Measurements from ENCODE around the gene GAPT.
"Not testable (repeated sequence)": the region's sequence is repeated elsewhere in the genome, so short reads cannot be mapped to it uniquely, and the experiment has no call there.

GAPT gene

DNA sequence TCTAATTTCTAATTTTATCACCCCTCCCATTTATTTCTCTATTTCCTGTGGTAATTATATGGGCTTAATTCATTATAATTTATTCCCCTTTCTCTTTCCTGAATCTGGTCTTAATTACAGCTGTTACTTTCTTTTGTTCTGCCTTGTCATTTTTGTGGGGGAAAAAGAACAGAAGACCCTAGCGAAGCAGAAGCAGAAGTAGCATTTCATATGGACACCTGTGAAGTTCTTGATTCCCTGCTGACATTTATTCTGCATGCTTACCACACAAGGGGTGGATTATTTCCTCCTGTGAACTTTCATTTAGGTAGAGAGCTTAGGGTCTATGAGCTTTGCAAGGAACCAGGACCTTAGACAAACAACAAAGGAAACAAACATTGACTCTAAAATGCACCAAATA, 33.3 kb downstream of the GAPT start:
- TF ChIP-seq ZFX (IDR thresholded peaks at IDR 0.05): no peak
- TF ChIP-seq, protein P1, sequence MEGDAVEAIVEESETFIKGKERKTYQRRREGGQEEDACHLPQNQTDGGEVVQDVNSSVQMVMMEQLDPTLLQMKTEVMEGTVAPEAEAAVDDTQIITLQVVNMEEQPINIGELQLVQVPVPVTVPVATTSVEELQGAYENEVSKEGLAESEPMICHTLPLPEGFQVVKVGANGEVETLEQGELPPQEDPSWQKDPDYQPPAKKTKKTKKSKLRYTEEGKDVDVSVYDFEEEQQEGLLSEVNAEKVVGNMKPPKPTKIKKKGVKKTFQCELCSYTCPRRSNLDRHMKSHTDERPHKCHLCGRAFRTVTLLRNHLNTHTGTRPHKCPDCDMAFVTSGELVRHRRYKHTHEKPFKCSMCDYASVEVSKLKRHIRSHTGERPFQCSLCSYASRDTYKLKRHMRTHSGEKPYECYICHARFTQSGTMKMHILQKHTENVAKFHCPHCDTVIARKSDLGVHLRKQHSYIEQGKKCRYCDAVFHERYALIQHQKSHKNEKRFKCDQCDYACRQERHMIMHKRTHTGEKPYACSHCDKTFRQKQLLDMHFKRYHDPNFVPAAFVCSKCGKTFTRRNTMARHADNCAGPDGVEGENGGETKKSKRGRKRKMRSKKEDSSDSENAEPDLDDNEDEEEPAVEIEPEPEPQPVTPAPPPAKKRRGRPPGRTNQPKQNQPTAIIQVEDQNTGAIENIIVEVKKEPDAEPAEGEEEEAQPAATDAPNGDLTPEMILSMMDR (conservative IDR thresholded peaks at IDR 0.05): no peak
- no peak overlapping the region for H3K27ac ChIP-seq

DNA sequence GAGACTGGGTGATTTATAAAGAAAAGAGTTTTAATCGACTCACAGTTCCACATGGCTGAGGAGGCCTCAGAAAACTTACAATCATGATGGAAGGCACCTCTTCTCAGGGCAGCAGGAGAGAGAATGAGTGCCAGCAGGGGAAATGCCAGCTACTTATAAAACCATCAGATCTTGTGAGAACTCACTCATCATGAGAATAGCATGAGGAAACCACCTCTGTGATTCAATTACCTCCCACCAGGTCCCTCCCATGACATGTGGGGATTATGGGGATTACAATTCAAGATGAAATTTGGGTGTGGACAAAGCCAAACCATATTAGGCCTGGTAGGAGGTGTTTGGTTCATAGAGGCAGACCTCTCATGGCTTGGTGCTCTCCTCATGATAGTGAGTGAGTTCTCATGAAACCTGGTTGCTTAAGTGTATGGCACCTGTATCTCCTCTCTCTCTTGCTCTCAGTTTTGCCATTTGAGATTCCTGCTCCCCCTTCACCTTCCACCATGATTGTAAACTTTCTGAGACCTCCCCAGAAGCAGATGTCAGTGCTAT, 39.8 kb downstream of the GAPT start:
- no peak overlapping the region for H3K27ac ChIP-seq
- TF ChIP-seq, protein P1 (conservative IDR thresholded peaks at IDR 0.05): no peak

DNA sequence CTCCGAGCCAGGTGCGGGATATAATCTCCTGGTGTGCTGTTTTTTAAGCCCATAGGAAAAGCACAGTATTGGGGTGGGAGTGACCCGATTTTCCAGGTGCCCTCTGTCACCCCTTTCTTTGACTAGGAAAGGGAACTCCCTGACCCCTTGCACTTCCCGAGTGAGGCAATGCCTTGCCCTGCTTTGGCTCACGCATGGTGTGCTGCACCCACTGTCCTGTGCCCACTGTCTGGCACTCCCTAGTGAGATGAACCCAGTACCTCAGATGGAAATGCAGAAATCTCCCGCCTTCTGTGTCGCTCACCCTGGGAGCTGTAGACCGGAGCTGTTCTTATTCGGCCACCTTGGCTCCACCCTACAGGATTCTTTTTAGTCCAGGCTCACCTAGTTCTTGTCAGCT, 50.7 kb downstream of the GAPT start:
- not testable (repeated sequence) for H3K27ac ChIP-seq

GRCh38 chr5:58542709-58543108, 51.5 kb downstream of the GAPT start:
- H3K27ac ChIP-seq: no peak overlapping the region
- TF ChIP-seq ZFX (IDR thresholded peaks at IDR 0.05): no peak
- TF ChIP-seq, protein P1 (conservative IDR thresholded peaks at IDR 0.05): no peak

DNA sequence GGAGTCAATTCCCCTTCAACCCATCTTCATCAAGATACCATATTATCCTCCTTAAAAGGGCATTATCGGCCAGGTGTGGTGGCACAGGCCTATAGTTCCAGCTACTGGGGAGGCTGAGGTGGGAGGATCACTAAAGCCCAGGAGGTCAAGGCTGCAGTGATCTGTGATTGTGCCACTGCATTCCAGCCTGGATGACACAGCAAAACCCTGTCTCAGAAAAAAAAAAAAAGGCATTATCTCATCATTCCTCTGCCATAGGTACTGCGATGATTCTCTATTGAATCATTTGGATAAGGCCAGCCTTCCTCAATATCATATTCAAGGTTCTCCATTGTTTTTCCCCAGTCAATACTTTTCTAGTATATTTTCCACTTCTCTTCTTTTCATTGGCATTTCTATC, 52.5 kb downstream of the GAPT start:
- no peak overlapping the region for H3K27ac ChIP-seq
- TF ChIP-seq ZFX (IDR thresholded peaks at IDR 0.05): no peak
- TF ChIP-seq, protein P1 (conservative IDR thresholded peaks at IDR 0.05): no peak

DNA sequence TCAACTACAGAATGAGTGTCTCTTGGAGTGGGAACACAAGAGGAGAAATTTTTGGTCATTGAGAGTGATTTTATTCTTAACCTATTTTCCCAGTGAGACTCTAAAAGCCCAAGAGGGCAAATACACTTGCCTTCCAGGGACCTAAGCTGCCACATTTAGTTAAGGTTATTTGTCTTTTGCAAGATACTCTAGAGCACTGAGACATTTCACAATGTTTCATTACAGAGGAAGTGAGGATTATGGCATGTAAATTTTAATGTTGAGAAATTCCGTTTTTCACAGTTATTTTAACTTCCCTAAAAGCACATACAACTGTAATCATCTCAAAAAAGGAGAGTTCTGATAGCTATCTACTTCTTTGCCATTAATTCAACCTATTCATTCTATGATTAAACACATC, 53.0 kb downstream of the GAPT start:
- H3K27ac ChIP-seq: no peak overlapping the region
- TF ChIP-seq, protein P1 (conservative IDR thresholded peaks at IDR 0.05): no peak
- TF ChIP-seq ZFX (IDR thresholded peaks at IDR 0.05): no peak

DNA sequence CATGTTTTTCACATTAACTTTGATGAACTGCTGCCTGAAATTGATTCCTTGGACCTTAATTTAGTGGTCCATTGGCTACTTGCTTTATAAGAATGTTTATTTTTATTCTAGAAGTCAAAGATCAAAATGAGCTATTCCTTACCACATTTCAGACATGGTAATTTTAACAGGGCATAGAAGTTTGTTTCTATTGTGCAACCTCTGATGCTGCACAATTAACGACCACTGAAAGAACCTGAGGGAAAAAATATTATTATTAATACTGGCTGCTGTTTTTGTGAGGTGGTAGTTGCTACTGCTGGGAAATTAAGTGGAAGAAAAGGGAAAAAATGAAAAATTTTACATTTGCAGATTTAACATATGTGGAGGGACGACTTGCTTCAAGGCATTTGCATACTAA, 53.7 kb downstream of the GAPT start:
- TF ChIP-seq, protein P1 (conservative IDR thresholded peaks at IDR 0.05): no peak
- TF ChIP-seq ZFX (IDR thresholded peaks at IDR 0.05): no peak
- no peak overlapping the region for H3K27ac ChIP-seq

DNA sequence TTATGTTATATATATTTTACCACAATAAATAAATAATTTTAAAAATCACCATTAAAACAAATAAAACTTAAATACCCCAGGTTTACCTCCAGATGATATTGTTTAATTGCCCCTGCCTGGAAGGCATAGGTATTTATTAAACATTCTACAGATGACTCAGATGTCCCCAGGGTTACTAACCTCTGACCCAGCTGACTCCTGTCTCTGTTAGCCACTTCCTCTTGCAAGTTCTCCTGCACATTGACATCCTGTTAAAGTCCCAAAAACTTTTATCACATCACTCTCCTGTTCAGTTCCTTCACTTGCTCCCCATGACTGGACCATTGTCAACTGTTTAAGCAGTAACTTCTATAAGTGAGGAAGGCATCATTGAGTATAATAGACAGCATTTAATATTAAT, 54.7 kb downstream of the GAPT start:
- TF ChIP-seq, protein P1 (conservative IDR thresholded peaks at IDR 0.05): no peak
- TF ChIP-seq ZFX (IDR thresholded peaks at IDR 0.05): no peak
- no peak overlapping the region for H3K27ac ChIP-seq
